Right atrium auricular region (tissue), 2 donors: ENCODE results near the gene NXPH4. TPM values are rescaled to one million over a fixed set of nuclear protein-coding genes. Genes with fewer than 3 reads are reported as not detected.

Source experiments
- DNase-seq: peaks from one replicate; pipeline ENCODE4 v3.0.0-alpha.2; 2019; ENCODE audit warnings: low spot score
- H3K27ac ChIP-seq, 2 donors: fragments of 200-600 bp; sonication (generic); 1 replicate in 1 of 2; 2 replicates in 1 of 2; pipeline ENCODE4 v1.5.1; 2016 to 2019
- H3K27me3 ChIP-seq, 2 donors: fragments of 200-600 bp; sonication (generic); one replicate each; pipeline versions ENCODE4 v1.5.1 to v1.6.0; 2017 to 2019
- H3K36me3 ChIP-seq: fragments of 200-600 bp; sonication (generic); one replicate; pipeline ENCODE4 v1.5.1; 2016
- H3K4me1 ChIP-seq, 2 donors: fragments of 200-600 bp; sonication (generic); one replicate each; pipeline versions ENCODE4 v1.5.1 to v1.6.0; 2017 to 2019
- H3K4me3 ChIP-seq, 2 donors: fragments of 200-600 bp; sonication (generic); 1 replicate in 1 of 2; 2 replicates in 1 of 2; pipeline ENCODE4 v1.5.1; 2017 to 2019; ENCODE audit warnings: mild to moderate bottlenecking in 1 of 2, moderate library complexity in 1 of 2
- H3K9me3 ChIP-seq, 2 donors: fragments of 200-600 bp; sonication (generic); one replicate each; pipeline ENCODE4 v1.5.1; 2019
- total RNA-seq, 2 donors: library from RNA; depleted of rRNA; stranded (reverse); fragments of >200 nt; gene quantifications; one replicate each; pipeline ENCODE4 v1.1.0, GENCODE V29; 2016
- TF ChIP-seq, protein P1 (sequence below), 2 donors: fragments of 200-600 bp; sonication (generic); IDR thresholded peaks; one replicate each; pipeline ENCODE4 v1.5.1; 2019; ENCODE audit warnings: antibody characterized with exemption in 2 of 2

Gene NXPH4
- total RNA-seq, 2 donors from 2014 or later, result 0.28 to 1.1 TPM

DNA sequence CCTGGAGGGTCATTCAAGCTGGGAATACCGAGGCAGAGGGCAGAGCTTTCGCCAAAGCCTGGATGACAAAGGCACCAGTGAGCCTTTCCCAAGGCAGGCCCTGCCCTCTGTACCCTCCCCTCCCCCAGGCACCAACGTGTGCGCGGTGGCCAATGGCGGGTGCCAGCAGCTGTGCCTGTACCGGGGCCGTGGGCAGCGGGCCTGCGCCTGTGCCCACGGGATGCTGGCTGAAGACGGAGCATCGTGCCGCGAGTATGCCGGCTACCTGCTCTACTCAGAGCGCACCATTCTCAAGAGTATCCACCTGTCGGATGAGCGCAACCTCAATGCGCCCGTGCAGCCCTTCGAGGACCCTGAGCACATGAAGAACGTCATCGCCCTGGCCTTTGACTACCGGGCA lies 31.2 kb upstream of the NXPH4 start:
- TF ChIP-seq, protein P1, sequence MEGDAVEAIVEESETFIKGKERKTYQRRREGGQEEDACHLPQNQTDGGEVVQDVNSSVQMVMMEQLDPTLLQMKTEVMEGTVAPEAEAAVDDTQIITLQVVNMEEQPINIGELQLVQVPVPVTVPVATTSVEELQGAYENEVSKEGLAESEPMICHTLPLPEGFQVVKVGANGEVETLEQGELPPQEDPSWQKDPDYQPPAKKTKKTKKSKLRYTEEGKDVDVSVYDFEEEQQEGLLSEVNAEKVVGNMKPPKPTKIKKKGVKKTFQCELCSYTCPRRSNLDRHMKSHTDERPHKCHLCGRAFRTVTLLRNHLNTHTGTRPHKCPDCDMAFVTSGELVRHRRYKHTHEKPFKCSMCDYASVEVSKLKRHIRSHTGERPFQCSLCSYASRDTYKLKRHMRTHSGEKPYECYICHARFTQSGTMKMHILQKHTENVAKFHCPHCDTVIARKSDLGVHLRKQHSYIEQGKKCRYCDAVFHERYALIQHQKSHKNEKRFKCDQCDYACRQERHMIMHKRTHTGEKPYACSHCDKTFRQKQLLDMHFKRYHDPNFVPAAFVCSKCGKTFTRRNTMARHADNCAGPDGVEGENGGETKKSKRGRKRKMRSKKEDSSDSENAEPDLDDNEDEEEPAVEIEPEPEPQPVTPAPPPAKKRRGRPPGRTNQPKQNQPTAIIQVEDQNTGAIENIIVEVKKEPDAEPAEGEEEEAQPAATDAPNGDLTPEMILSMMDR (IDR thresholded peaks at IDR 0.05), result no peak
- Histone ChIP-seq H3K27me3 (no peaks in the 10 kb centered on the region), H3K36me3 (peaks cover 81% of the 10 kb centered on the region), H3K9me3 (no peaks in the 10 kb centered on the region), H3K4me3 (no peak overlapping the region), H3K4me1 (peaks cover 0 to 8% of the 10 kb centered on the region in 2 donors), H3K27ac (no peak overlapping the region)
- no peak for DNase-seq

DNA sequence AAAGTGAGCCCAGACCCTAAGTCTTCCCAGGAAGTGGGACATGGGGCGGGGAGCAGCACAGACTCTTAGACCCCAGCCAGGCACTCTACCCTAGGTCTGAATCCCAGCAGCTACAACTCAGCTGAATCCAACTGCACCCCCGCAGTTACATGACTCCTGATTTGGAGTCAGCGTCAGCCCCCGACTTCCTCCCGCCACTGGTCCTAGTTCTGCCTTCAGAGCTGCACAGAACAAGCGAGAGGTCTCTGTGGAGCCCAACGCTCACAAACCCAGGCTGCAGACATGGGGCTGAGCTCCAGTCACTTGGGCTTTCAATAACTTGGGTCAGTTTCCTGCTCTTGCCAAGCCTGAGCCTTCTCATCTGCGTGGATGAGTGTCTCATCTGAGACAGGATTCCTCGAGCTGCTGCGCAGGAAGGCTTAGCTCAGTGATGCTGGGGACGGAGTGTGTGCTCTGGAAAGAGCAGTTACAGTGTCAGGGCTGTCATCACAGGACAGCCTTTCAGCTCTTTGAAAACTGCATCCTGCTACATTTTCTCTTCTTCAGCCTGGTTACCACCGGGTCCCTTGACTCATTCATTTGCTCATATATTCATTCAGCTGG lies 30.6 kb upstream of the NXPH4 start:
- no peak overlapping the region for H3K27ac ChIP-seq

DNA sequence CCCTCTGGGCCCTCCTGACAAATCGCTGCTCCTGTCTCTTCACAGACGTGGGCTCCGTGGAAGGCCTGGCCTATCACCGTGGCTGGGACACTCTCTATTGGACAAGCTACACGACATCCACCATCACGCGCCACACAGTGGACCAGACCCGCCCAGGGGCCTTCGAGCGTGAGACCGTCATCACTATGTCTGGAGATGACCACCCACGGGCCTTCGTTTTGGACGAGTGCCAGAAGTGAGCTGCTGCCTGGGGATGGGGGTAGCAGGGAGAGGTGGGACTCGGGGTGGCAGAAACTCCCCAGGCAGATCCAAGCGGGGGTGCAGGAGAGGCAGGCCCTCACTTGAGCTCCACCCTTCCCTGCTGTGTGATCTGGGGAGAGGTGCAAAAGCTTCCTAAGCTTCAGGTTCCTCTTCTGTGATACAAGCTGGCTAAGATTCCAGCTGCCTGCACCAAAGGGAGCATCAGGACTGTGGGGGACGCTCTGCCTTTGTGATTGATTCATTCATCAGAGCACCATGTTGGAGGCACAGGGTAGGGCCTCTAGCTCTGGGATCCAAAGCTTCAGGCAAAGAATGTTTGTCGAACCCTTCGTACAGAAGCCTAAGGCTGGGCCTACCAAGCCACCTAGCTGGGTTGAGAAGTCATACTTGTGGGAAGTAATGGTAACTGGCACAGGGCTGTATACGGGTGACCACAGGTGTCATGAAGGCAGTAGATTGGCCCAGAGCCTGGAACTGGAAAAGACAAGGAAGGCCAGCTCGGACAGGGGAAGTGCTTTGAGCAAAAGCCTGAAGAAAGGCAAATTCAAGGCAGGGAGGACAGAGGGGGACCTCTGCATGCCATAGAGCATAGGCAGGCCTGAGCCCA lies 29.1 kb upstream of the NXPH4 start:
- H3K36me3 ChIP-seq, result peaks cover 80% of the 10 kb centered on the region
- H3K4me1 ChIP-seq, result peaks cover 0 to 12% of the 10 kb centered on the region in 2 donors
- H3K9me3 ChIP-seq, result no peaks in the 10 kb centered on the region
- DNase-seq, result no peak
- no peak overlapping the region for H3K4me3 ChIP-seq
- H3K27me3 ChIP-seq, result no peaks in the 10 kb centered on the region
- H3K27ac ChIP-seq, result no peak overlapping the region
- TF ChIP-seq, protein P1 (IDR thresholded peaks at IDR 0.05), result no peak

More for the DNA sequence above, 30.6 kb upstream of the NXPH4 start:
- Histone ChIP-seq H3K9me3 (no peaks in the 10 kb centered on the region), H3K27me3 (no peaks in the 10 kb centered on the region), H3K36me3 (peaks cover 76% of the 10 kb centered on the region), H3K4me1 (peaks cover 0 to 12% of the 10 kb centered on the region in 2 donors), H3K4me3 (no peak overlapping the region)
- TF ChIP-seq, protein P1 (IDR thresholded peaks at IDR 0.05), result no peak
- no peak for DNase-seq

DNA sequence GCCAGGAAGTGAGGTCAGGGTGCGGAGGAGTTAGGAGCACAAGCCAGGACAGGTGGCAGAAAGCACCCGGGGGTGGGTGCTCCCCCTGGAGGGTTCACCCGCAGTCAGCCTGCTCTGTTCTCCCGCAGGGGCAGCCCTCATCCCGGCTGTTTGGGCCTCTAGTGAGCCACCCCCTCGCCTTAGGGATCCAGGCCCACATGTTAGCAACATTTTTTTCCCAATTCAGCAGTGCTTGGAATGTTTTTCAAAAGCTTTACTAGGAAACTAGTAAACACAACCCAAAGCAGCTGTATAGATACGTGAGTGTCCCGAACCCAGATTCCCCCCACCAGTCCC lies 28.5 kb upstream of the NXPH4 start:
- Histone ChIP-seq H3K36me3 (peaks cover 86% of the 10 kb centered on the region), H3K4me3 (no peak overlapping the region), H3K9me3 (no peaks in the 10 kb centered on the region), H3K4me1 (peaks cover 0 to 12% of the 10 kb centered on the region in 2 donors), H3K27ac (no peak overlapping the region), H3K27me3 (no peaks in the 10 kb centered on the region)
- DNase-seq, result no peak
- TF ChIP-seq, protein P1 (IDR thresholded peaks at IDR 0.05), result no peak

DNA sequence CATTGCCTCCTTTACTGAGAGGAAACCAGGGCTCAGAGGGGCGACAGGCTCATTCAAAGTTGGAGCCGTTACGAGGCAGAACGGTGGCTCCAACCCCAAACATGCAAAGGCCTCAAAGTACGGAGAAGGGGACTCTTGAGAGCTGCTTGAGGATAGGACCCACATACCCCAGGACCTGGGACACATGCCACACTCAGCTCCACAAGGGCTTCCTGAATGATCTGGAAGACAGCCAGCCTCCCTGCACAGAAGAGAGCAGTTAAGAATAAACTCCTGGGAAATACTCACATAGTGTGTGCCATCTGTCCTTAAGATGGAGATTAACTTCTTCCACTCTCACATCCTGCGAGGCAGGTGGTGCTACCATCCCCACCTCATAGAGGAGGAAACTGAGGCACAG lies 26.6 kb upstream of the NXPH4 start:
- DNase-seq, result no peak
- Histone ChIP-seq H3K27me3 (no peaks in the 10 kb centered on the region), H3K9me3 (no peaks in the 10 kb centered on the region), H3K27ac (no peak overlapping the region), H3K36me3 (peaks cover 87% of the 10 kb centered on the region), H3K4me3 (no peak overlapping the region), H3K4me1 (peaks cover 0 to 12% of the 10 kb centered on the region in 2 donors)
- TF ChIP-seq, protein P1 (IDR thresholded peaks at IDR 0.05), result no peak
